ENCODE results near the gene TPGS1. TPM values are rescaled to one million over a fixed set of nuclear protein-coding genes. Genes with fewer than 3 reads are reported as not detected.

Gene TPGS1, protein sequence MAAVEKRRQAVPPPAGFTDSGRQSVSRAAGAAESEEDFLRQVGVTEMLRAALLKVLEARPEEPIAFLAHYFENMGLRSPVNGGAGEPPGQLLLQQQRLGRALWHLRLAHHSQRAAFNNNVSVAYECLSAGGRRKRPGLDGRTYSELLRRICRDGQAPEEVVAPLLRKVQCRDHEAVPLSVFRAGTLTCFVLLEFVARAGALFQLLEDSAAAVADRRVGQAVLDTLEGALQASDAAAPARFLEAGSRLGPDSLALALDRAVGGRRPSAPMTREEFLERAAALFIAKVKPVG
- polyA plus RNA-seq: 10 to 100 TPM; 28.8 to 63.6 (median 37.0) TPM

DNA sequence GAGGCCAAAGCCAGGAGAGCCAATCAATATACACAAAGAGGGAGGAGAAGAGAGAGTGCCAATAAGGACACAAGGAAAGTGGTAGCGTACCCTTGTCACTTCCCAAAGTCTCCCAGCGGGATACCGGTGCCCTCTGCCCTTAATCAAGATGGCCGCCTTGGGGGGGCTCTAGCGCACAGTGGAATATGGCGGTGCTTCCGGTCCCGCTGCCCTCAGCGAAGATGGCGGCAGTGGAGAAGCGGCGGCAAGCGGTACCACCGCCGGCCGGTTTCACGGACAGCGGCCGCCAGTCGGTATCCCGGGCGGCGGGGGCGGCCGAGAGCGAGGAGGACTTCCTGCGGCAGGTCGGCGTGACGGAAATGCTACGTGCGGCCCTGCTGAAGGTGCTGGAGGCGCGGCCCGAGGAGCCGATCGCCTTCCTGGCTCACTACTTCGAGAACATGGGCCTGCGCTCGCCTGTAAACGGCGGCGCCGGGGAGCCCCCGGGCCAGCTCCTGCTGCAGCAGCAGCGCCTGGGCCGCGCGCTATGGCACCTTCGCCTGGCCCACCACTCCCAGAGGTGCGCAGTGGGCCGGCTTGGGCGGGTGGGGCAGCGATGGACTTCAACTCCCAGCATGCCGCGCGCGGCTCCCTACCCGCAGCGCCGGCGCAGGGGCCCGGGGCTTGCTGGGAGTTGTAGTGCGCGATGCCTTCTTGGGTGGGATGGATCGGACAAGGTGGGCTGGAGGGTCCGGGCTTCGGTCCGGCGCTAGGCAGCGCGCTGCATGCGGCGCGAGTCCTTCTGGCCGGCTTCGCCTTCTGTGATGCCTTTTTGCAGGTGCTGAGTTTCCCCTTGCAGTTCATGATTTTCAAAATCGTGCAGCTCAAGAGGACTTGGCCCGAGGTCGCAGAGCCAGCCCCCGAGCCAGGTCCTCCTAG is at the start of gene TPGS1:
TSS of gene TPGS1 (plus strand) at position 212 of the 918 bp plus-strand sequence. CDS start at position 222, 10 bp downstream.
- peaks cover 14 to 31% (median 20%) of the 10 kb centered on the region in 3 donors for H3K27me3 Mint-ChIP-seq (ENCODE audit: low read depth in 3 of 3)
- H3K36me3 Mint-ChIP-seq: no peaks in the 10 kb centered on the region
- H3K27ac Mint-ChIP-seq: peak within 1 kb of the TSS; percentile 93 to 100 (median 100)
- H3K4me1 Mint-ChIP-seq: peaks cover 52 to 54% of the 10 kb centered on the region in 2 donors
- peak within 1 kb of the TSS; percentile 91 to 100 (median 96) for H3K4me3 Mint-ChIP-seq
- peak; percentile 62 to 92 (median 68) for DNase-seq
- H3K9me3 Mint-ChIP-seq: no peaks in the 10 kb centered on the region

DNA sequence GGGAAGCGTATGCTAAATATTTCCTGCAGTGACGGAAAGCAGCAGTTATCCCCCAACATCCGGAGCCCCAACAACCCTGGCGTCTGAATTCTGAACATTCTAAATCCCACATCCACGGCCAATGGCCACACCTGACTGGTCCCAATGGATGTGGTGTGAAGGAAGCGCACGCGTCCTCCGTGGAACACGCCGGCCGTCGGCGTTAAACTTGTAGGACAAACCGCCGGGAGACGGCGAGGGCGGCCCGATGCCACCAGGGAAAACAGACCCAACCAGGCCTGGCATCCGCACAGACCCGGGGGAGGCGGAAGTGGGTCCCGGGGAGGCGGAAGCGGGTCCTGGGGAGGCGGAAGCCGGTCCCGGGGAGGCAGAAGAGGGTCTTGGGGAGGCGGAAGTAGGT is 49.7 kb upstream of the TPGS1 start:
- peaks cover 5 to 9% of the 10 kb centered on the region in 2 donors for H3K4me1 Mint-ChIP-seq
- H3K9me3 Mint-ChIP-seq: no peaks in the 10 kb centered on the region
- no peaks in the 10 kb centered on the region for H3K36me3 Mint-ChIP-seq
- no peak overlapping the region for H3K4me3 Mint-ChIP-seq
- H3K27ac Mint-ChIP-seq: no peak overlapping the region
- no peak for DNase-seq
- H3K27me3 Mint-ChIP-seq (ENCODE audit: low read depth in 3 of 3): peaks cover 2 to 12% (median 3%) of the 10 kb centered on the region in 3 donors

DNA sequence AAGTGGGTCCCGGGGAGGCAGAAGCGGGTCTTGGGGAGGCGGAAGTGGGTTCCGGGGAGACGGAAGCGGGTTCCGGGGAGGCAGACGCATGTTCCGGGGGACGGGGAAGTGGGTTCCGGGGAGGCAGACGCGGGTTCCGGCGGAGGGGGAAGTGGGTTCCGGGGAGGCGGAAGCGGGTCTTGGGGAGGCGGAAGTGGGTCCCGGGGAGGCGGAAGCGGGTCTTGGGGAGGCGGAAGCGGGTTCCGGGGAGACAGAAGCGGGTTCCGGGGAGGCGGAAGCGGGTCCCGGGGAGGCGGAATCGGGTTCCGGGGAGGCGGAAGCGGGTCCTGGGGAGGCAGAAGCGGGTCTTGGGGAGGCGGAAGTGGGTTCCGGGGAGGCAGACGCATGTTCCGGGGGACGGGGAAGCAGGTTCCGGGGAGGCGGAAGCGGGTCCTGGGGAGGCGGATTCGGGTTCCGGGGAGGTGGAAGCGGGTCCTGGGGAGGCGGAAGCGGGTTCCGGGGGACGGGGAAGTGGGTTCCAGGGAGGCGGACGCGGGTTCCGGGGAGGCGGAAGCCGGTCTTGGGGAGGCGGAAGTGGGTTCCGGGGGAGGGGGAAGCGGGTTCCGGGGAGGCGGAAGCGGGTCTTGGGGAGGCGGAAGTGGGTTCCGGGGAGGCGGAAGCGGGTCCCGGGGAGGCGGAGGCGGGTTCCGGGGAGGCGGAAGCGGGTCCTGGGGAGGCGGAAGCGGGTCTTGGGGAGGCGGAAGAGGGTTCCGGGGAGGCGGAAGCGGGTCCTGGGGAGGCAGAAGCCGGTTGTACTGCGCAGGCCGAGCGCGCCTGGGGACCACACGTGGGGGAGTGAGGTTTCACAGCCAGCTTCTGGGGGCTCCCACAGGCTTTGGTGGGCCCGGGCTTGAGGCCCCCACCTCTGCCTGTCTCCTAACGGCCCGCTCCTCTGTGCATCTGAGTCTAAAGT is 48.9 kb upstream of the TPGS1 start:
- DNase-seq: no peak
- H3K4me3 Mint-ChIP-seq: no peak overlapping the region
- H3K4me1 Mint-ChIP-seq: peaks cover 5 to 9% of the 10 kb centered on the region in 2 donors
- H3K36me3 Mint-ChIP-seq: no peaks in the 10 kb centered on the region
- H3K27ac Mint-ChIP-seq: no peak overlapping the region
- no peaks in the 10 kb centered on the region for H3K9me3 Mint-ChIP-seq
- H3K27me3 Mint-ChIP-seq (ENCODE audit: low read depth in 3 of 3): peaks cover 3 to 15% (median 4%) of the 10 kb centered on the region in 3 donors

DNA sequence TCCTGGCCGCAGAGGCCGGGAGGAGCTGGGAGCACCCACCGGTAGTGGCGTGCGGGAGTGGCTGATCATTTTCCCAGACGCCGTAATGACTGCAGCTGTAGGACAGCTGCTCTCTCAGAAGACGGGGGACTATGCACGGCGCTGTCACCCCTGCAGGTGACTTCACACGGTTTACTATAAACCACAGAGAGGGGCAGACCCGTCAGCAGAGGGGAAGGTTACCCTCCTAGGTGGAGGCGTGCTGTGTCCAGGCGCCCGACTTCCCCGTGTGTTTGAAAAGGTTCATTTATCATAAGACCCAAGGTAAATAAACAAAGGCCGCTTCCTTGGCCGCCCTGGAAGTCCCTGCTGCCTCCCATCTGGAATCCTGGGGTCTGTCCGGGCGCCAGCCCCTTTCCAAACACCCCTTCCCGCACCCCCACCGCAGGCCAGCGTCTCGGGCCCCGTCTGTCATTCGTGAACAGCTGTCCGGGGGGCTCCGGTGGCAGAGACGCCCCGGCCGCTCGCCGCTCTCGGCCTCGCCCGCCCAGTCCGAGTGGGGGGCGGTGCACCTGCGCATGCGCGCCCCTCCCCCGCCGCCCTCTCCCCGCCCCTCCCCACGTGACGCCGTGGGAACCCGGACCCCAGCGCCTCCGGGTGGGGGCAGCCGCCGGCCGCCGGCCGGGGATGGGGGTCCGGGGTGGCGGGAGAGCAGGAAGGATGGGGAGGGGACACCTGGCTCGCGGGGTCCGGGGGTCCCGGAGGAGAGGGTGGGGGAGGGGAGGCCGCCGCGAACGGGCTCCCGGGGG is 47.4 kb upstream of the TPGS1 start:
- no peaks in the 10 kb centered on the region for H3K9me3 Mint-ChIP-seq
- H3K27me3 Mint-ChIP-seq (ENCODE audit: low read depth in 3 of 3): peaks cover 3 to 13% (median 9%) of the 10 kb centered on the region in 3 donors
- peak overlapping the region; percentile 54 to 77 (median 71) for H3K4me3 Mint-ChIP-seq
- peak overlapping the region in 1 of 6 donors; percentile 35 for H3K27ac Mint-ChIP-seq
- peak in 1 of 3 donors; percentile 5 for DNase-seq
- H3K36me3 Mint-ChIP-seq: no peaks in the 10 kb centered on the region
- H3K4me1 Mint-ChIP-seq: peaks cover 5 to 9% of the 10 kb centered on the region in 2 donors

DNA sequence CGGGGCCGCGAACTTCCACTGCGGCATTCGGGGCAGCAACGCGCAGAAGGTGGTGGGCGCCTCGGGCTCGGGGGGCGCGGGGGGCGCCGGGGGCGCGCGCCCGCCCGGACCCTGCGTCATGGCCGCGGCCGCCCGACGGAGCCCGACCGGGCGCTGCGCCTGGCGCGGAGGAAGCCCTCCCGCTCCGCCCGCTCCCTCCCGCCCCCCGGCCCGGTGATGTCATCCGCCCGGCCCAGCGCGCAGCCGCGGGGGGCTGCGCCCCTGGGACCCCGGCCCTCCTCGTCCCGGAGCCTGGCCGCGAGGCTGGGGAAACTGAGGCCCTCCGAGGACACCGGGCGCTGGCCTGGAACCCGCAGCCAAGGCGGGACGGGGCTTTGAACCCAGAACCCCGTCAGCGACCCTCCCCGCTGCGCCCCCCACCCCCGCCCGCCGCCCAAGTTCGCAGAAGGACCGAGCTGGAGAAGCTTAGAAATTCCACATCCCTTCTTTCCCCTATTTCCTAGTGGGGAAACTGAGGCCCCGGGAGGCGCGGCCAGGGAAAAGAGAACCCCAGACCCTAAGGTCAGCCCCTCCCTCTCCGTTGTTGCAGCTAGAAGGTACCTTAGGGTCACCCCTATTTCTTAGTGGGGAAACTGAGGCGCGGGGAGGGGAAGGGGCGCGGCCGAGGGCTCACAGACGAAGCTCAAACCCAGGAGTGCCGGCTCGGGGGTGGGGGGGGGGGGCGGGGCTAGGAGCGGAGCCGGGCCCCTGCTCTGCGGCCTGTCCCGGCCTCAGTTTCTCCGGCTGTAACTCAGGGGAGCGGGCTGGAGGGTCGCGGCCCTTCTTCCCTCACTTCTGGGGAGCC is 46.2 kb upstream of the TPGS1 start, which contains the start of gene SHC2:
TSS of gene SHC2 (minus strand) at position 157 of the 844 bp plus-strand sequence. CDS start at position 120, 37 bp downstream.
- Mint-ChIP-seq H3K4me1 (peaks cover 5 to 9% of the 10 kb centered on the region in 2 donors), H3K27ac (peak within 1 kb of the TSS in 1 of 6 donors; percentile 35), H3K36me3 (no peaks in the 10 kb centered on the region), H3K9me3 (no peaks in the 10 kb centered on the region), H3K4me3 (peak within 1 kb of the TSS; percentile 54 to 77 (median 71)), H3K27me3 (ENCODE audit: low read depth in 3 of 3) (peaks cover 3 to 13% (median 9%) of the 10 kb centered on the region in 3 donors)
- no peak for DNase-seq

DNA sequence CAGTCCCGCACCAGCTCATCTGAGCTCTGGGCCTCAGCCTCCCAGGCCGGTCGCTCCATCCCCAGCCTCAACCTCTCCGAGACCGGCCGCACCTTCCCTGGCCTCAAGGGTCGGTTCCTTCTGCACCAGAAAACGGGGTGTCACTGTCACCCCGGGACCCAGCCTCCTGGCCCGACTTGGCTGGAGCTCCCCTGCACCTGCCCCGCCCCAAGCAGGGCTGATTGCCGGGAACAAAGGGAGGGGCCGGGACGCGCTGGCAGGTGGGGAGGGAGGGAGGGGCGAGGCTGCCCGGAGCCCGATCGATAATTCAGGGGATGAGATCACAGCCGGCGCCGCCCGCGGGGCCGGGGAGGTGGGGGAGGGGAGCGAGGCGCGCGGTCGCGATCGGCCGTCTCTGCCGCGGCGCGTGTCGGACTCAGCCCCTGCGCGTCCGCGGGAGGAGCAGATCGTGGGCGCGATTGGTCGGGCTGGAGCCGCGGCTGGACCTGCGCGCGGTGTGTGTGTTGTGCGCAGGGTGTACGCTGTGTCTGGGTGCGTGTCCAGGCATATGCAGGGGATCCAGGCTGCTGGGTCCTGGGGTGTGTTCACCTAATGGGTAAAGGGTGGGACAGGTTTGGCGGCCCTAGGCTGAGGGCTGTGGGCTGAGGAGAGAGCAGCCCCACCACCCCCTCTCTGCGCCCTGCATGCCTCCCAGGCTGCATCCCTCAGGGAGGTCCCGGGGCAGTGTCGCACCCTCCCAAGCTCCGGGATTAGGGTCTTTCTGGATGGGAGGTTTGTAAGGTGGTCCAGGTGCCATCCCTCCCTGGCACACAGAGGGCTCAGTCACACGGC is 45.4 kb upstream of the TPGS1 start:
- no peak for DNase-seq
- no peaks in the 10 kb centered on the region for H3K9me3 Mint-ChIP-seq
- no peaks in the 10 kb centered on the region for H3K36me3 Mint-ChIP-seq
- no peak overlapping the region for H3K27ac Mint-ChIP-seq
- H3K4me3 Mint-ChIP-seq: peak overlapping the region in 4 of 5 donors; percentile 38 to 63 (median 54)
- H3K4me1 Mint-ChIP-seq: peaks cover 5 to 9% of the 10 kb centered on the region in 2 donors
- peaks cover 3 to 13% (median 9%) of the 10 kb centered on the region in 3 donors for H3K27me3 Mint-ChIP-seq (ENCODE audit: low read depth in 3 of 3)

DNA sequence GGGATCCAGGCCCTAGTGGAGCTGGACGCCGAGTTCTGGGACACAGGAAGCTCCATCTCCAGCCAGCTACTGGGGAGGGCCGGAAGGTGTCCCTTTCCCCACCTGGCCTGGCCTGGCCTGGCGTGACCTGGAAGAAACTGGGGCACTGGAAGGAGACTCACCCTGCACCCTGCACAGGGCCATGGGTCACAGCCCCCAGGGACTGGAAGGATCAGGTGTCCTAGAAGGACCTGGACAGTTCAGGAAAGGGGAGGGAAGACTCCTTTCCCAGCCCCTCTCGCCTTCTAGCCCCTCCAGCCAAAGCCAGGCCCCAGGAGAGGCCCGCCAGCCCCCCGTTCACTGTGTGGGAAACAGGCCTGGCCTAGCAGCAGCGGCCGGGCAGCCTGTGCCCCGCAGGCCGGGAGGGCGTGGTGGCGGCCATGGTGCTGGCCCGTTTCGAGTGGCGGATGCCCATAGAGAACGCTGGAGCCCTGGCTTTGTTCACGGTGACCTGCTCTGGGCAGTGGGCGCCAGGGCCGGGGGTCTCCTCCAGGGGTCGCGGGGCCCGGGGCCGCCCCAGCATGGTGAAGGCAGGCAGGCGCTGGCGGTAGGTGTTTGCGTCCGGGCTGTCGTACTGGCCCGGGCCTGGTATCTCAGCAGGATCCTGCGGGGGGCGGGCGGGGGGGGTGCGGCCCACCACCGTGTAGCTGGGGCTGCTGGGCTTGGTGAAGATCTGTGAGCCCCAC is 43.7 kb upstream of the TPGS1 start:
- Mint-ChIP-seq H3K4me3 (no peak overlapping the region), H3K36me3 (no peaks in the 10 kb centered on the region), H3K27me3 (ENCODE audit: low read depth in 3 of 3) (peaks cover 2 to 13% (median 9%) of the 10 kb centered on the region in 3 donors), H3K27ac (no peak overlapping the region), H3K9me3 (no peaks in the 10 kb centered on the region), H3K4me1 (peaks cover 5 to 9% of the 10 kb centered on the region in 2 donors)
- no peak for DNase-seq

DNA sequence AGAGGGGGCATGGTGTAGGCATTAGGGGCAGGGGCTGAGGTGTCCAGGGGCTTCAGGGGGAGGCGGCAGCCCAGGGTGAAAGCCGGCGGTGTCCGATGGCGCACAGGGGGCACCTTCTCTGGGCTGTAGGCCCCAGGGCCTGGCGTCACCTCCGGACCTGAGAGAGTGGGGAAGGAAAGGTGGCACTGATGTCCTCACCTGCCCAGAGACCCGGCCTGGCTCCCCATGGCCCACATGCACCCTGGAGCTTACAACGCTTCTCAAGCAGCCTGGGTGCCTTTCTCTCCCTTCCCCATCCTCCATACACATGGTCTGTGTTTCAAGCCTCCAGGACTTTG is 43.1 kb upstream of the TPGS1 start:
- Mint-ChIP-seq H3K4me1 (peaks cover 5 to 9% of the 10 kb centered on the region in 2 donors), H3K4me3 (no peak overlapping the region), H3K9me3 (no peaks in the 10 kb centered on the region), H3K36me3 (no peaks in the 10 kb centered on the region), H3K27ac (no peak overlapping the region), H3K27me3 (ENCODE audit: low read depth in 3 of 3) (peaks cover 2 to 13% (median 9%) of the 10 kb centered on the region in 3 donors)
- DNase-seq: no peak

DNA sequence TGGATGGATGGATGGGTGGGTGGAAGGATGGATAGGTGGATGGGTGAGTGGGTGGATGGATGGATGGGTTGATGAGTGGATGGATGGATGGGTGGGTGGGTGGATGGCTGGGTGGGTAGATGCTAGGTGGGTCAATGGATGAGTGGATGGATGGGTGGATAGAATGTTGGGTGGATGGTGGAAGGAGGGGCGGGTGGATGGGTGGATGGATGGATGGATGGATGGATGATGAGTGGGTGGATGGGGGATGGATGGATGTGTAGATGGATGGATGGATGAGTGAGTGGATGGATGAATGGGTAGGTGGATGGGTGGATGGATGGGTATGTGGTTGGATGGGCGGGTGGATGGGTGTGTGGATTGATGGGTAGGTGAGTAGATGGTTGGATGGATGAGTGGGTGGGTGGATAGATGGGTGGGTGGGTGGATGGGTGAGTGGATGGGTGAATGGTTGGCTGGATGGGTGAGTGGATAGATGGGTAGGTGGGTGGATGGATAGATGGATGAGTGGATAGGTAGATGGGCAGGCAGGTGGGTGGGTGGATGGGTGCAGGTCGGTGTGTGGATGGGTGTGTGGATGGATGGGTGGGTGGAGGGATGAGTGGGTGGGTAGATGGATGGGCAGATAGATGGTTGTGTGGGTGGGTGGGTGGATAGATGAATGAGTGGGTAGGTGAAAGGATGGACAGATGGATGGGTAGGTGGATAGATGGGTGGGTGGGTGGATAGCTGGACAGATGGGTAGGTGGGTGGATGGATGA is 42.1 kb upstream of the TPGS1 start:
- Mint-ChIP-seq H3K4me1 (peaks cover 0 to 3% of the 10 kb centered on the region in 2 donors), H3K9me3 (no peaks in the 10 kb centered on the region), H3K27me3 (ENCODE audit: low read depth in 3 of 3) (peaks cover 0 to 10% (median 9%) of the 10 kb centered on the region in 3 donors), H3K36me3 (no peaks in the 10 kb centered on the region), H3K4me3 (no peak overlapping the region), H3K27ac (no peak overlapping the region)
- DNase-seq: no peak

DNA sequence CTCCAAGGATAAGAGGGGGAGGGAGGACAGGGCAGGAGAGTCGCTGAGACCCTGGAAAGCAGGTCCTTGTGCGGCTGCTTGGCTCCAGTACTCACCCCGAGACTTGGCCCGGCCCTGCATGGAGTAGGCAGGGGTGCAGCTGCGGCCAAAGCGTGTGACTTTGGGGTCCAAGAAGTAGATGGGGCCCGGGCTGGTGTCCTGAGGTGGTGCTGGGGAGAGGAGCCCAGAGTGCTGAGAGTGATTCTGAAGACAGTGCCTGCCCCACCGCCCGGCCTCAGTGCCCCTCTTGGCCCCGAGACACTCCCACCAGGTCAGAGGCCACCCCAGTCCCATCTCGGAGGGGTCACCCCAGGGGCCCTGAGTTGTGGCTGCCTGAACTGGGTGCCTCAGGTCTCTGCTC is 39.7 kb upstream of the TPGS1 start:
- no peak overlapping the region for H3K4me3 Mint-ChIP-seq
- DNase-seq: no peak
- H3K27me3 Mint-ChIP-seq (ENCODE audit: low read depth in 3 of 3): peaks cover 0 to 9% (median 4%) of the 10 kb centered on the region in 3 donors
- no peaks in the 10 kb centered on the region for H3K4me1 Mint-ChIP-seq
- H3K9me3 Mint-ChIP-seq: no peaks in the 10 kb centered on the region
- H3K36me3 Mint-ChIP-seq: no peaks in the 10 kb centered on the region
- H3K27ac Mint-ChIP-seq: no peak overlapping the region
